Inferior parietal cortex (tissue), 1 donor: ENCODE data around the gene MED7.
"Not testable (repeated sequence)": the region's sequence is repeated elsewhere in the genome, so short reads cannot be mapped to it uniquely, and the experiment has no call there.

Experiments used
- DNase-seq: peaks from one replicate; pipeline ENCODE4 v3.0.0-alpha.2; 2016; ENCODE audit errors: extremely low spot score

MED7 gene

DNA sequence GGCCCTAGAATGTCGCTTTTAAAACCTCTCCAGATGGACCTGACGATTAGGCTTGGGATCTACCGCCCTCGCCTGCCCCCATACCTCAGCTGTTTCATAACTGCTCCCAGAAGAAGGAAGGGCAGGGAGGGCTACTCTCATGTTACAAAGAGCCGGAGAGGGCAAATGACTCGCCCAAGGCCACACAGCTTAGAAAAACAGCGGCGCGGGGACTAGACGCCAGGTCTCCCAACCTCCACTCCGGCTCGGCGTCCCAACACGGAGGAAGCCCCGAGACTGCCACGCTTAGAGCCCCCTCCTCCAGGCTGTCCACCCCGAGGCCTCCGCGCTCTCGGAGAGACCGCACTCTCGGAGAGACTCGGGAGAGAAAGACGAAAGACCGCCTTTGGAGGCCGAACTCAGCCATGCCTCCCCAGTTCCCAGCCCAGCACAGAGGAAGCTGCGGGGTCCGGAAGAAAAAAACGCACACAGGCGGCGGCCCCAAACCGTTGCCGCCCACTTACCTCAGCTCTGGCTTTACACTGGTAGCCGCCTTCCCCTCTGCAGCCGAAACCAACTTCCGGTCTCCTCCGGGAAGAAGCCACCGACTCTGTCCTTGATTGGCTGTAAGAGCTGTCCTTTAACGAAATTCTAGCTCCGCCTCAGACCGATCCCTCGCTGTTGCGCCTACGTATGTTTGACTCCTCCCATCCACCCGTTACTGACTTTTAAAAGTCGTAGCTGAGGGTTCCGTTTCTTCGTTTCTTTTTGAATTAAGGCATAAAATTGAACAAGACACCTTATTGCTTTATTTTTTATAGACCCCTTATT is at the start of gene MED7:
Gene MED7, minus strand, starts transcription at position 549 of the 810 bp plus-strand sequence. CDS start 3,434 bp downstream, outside the sequence.
- peak; percentile 100 for DNase-seq

GRCh38 chr5:157189223-157189622 is 46.6 kb upstream of the MED7 start:
- no peak for DNase-seq

DNA sequence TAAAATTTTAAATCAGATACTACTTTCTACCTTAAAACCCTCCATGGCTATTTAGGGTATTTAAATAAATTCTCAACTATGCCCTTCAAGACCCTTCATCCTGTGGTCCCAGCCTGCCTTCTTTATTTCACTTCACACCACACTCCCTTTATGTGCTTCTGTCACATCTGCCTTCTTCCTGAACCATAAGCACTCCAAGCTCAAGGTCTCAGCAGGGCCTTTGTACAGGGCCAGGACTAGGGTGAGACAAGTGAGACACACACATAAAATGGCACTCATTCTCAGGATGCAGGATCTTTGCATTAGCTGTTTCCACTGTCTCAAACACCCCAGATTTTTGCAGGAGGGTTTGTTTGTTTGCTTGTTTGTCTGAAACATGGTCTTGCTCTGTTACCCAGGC is 45.6 kb upstream of the MED7 start:
- DNase-seq, result no peak

DNA sequence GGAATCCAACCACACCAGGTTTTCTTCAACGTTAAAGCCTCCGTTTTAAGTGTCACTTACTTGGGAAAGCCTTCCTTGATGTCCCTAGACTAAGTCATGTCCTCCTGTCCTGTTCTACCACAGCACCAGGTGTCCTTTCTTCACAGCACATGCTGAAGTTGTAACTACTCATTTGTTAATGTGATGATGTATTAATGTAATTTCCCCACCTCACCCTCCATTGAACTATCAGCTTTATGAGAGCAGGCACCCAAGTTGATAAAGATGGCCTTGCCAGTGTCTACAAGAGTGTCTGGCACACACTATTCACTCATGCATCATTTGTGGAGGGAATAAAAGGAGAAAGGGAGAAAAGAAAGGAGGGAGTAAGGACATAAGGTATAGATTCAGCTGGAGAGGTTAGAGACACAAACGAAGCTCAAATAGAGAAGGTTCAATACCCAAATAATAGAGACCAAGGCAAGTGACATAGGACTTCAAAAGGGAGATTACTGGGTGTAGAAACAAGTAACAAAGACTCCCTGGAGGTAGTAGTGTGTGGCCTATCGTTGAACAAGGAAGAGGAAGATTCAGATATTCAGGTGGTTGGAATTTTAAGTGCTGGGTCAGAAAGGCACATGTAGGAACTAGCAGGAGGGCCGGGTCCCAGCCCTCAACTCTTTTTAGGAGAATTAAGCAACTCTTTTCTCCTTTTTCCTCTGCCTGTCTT is 44.5 kb upstream of the MED7 start:
- DNase-seq, result no peak

DNA sequence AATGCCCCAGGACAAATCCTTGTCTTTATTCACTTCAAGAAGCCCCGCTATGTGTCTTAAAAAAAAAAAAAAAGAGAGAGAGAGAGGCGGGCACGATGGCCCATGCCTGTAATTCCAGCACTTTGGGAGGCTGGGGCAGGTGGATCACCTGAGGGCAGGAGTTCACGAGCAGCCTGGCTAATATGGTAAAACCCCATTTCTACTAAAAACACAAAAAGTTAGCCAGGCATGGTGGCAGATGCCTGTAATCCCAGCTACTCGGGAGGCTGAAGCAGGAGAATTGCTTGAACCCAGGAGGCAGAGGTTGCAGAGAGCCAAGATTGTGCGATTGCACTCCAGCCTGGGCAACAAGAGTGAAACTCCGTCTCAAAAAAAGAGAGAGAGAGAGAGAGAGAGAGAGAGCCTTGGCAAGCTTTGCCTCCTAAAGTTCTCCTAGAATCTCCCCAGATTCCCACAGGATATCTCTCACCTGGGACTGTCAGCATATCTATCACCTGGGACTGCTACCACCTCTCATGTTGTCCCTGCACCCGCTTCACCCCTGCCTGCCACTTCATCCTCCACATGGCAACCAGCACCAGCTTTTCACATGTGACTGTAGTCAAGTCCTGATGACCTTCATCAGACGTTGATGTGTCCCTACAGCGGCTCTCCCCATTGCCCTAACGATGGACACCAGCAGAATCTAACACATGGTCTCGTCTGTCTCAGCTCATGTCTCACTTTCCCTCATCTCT is 43.8 kb upstream of the MED7 start:
- DNase-seq, result no peak

DNA sequence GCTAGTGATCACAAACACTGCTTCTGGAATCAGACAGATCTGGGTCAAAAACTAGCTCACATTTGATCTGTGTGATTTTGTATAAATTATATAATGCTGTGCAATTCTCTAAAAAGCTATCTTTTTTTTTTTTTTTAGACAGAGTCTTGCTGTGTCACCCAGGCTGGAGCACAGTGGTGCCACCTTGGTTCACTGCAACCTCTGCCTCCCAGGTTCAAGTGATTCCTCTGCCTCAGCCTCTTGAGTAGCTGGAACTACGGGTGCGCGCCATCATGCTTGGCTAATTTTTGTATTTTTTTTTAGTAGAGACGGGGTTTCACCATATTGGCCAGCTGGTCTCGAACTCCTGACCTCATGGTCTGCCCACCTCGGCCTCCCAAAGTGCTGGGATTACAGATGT is 42.5 kb upstream of the MED7 start:
- not testable (repeated sequence) for DNase-seq

DNA sequence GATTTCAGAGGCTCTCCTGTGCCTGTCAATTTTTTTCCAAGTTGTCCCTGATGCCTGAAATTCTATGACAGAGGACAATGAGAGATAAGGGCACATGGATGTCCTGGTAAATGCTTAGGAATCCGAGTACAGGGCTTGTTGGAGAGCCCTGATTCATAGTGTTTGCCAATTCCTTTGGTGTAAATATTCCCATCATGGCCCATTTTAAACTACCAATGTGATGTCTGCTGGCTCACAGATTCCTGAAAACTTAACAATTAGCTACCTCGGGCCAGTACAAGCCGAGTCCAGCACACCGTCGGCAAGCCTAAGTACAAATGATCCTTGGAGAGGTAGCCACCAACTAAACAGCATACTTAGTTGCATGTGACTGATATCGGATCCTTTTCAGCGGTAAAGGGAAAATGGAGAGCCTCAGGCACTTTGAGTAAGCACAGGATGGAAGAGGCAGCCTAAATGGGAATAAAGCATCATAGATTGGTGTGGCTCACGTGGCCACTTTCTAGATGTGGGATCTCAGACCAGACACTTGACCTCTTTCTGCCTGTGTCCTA is 41.5 kb upstream of the MED7 start:
- DNase-seq, result no peak

- no peak for DNase-seq
Observed at GRCh38 chr5:157182143-157182757, 39.6 kb upstream of the MED7 start.

DNA sequence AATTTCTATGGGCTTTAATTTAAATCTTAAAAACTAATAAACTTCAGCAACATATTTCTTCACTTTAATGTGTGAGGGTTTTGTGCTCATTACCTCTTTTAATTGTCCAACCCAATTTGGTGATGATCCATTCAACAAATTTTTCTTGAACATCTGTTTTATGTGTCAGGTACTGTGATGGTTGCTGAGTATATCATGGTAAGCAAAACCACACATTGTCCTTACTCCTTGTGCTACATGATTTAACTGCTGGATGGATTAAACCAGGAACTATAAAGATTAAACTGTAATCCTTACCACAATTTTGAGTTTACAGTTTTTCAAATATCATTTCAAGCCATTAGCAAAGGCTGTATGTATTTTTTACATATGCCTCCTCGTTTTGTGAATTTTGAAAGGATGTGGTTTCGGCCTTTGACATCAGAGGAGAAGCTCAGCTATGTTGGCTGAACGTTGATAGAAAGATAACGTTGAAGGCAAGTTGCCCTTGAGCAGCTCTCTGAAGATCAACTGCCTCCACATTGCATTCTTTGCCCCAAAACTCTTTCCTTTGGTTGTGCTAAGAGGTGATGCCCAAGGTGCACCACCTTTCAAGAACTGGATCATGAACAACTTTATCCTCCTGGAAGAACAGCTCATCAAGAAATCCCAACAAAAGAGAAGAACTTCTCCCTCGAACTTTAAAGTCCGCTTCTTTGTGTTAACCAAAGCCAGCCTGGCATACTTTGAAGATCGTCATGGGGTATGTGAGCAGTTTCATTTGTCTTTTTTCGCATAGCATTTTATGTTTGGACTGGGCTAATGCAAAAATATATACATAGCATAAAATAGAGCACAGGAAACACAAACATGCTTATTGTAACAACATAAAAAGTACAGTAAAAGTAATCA is 38.0 kb upstream of the MED7 start, which contains the start of gene ITK:
Gene ITK, plus strand, starts transcription at position 467 of the 891 bp plus-strand sequence. Its CDS starts 138 bp downstream, at position 605.
- DNase-seq, result no peak

- no peak for DNase-seq
Observed at GRCh38 chr5:157178966-157179365, 36.3 kb upstream of the MED7 start.

DNA sequence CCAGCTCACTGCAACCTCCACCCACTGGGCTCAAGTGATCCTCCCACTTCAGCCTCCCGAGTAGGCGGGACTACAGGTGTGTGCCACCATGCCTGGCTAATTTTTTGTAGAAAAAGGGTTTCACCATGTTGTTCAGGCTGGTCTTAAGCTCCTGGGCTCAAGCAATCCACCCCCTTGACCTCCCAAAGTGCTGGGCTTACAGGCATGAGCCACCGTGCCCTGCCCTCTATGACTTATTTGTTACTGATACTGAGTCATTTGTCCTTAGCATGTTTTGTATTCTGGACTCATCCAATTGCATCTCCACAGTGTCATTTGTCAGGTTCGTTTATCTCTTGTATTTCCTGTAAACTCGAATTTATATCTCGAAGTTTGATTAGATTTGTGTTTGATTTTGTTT is 35.3 kb upstream of the MED7 start:
- DNase-seq, result no peak

DNA sequence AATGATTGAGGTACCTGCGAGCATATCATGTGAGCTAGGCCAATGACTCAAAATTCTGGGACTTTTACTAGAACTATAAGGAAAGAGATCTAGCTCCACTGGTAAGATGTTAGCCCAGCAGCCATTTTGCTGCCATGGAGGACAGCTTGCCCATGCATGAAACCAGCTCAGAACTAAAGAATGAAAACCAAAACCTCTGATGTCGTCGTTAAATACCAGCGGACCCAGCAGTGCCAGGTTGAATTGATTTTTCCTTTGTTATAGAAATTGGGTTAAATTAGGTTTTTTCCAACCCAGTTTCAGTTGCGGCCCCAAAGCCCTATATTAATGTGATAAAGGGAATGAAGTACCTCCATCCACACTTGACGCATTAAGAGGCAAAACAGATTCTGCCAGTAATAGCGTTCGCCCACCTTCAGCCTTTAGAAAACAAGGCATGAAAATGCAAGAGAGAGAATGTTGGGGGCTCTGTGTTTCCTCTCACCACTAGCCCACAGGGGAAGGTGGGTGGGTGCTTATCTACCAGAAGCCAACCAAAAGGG is 32.5 kb upstream of the MED7 start:
- no peak for DNase-seq

DNA sequence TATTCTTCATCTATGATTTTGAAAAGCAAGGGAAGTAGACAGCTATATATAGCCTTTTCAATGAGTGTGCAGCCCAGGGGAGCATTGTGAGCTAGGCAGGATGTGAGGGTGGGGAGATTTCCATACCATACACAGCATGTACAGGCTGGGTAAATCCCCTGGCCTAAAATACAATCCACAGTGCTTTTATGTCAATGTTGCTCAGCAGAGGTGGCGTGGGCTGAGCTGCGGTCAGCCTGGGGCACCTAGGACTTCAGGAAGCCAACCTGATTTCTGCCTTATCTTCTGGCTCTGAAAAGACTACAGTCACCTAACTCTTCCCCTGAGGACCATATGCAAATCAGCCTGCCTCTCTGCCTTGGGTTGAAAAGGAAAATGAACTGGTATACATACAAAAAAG is 29.7 kb upstream of the MED7 start:
- no peak for DNase-seq

DNA sequence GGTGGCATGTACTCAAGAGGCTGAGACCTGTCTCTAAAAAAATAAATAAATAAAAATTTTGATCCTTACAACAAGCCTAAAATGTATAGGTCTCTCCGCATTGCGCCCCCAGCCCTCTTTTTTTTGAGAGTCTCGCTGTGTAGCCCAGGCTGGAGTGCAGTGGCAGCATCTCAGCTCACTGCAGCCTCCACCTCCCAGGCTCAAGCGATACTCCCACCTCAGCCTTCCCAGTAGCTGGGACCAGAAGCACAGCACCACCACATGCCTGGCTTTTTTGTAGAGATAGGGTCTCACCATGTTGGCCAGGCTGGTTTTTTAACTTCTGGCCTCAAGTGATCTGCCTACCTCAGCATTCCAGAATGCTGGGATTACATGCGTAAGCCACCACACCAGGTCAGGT is 25.6 kb upstream of the MED7 start:
- no peak for DNase-seq

GRCh38 chr5:157167214-157167621 is 24.6 kb upstream of the MED7 start:
- no peak for DNase-seq

DNA sequence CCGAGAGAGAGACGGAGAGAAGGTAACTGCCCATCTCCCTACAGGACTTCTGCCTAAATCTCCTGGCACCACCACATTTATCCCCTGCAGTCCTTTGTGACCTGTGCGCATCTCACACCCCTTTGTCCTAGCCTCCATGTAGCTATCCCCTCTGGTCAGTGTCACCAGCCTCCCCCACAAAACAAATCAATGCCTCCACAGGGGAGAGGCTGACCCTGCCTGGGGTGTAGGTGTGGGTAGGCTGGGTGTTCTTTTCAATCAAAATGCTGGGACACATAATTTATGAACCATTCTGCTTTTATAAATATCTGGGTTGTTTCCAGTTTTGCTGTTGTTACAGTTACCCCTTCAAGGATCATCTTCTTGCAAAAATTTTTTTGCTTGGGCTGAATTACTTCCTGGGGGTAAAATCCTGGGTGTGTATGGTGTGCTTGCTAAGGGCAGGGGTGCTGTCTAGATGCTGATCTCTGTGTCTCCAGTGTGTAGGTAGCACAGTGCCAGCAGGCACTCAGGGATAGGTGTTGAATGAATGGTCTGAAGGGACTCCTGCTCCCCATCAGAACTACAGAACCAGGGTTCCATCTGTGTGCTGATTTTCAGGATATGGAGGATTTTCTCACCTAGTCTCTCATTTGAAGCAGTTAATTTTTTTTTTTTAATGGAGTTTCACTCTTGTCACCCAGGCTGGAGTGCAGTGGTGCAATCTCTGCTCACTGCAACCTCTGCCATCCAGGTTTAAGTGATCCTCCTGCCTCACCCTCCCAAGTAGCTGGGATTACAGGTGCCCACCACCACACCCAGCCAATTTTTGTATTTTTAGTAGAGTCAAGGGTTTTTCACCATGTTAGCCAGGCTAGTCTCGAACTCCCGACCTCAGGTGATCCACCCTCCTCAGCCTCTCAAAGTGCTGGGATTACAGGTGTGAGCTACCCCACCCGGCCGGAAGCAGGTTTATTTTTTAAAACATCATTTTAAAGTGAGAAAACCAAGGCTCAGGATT is 23.8 kb upstream of the MED7 start, which contains the start of gene GARIN3:
Gene GARIN3, minus strand, starts transcription at position 51 of the 1,000 bp plus-strand sequence. CDS start 96 bp downstream, outside the sequence.
- no peak for DNase-seq

DNA sequence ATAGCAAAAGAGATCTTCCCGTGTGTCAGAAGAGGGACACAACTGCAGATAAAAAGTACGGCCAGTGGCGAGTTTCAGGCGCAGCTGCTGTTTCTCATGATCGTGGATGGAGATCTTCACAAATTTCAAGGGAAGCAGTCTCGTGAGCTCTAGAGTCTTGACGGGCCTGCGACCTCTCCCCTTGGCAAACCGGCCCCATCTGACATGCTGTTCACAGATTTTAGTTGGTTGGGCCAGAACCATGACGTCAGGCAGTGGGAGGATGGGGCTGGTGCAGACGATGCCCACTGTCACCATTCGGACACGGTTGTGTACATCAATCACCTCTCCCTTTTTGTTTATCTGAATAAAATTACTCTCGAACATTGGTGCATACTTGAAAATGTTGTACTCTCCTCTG is 23.0 kb upstream of the MED7 start:
- DNase-seq, result no peak

DNA sequence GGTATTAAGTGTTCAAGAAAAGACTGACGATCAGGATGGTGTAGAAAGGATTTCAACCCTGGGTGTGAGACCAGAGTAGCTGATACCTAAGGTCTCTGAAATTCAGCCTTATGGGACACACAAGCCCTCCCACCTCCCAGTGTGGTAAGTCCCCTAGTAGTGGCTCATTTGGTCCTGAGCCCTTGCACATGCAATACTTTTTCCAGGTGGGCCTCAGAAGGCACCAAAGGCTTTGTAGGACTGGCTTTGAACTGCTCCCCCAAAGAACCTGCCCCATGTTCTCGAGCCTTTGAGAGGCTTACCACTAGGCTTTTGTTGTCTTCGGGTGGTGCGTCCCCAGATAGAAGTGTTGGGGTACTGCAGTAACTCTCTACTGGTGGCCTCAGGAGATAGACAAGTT is 22.6 kb upstream of the MED7 start:
- DNase-seq, result no peak

DNA sequence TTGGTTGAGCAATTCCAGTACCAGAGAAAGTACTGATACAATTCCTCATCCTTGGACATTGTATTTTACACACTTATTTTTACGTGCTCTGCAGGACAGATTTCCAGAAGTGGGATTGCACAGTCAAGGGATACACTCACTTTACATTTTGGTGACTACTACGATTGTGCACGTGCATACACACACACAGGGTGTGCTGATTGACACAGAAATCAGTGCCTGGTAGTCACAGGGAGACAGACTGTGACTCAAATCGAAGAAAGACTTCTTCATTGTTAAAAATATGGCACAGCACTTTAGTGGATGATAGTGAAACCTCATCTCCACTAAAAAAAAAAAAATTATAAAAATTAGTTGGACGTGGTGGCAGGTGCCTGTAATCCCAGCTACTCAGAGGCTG is 21.9 kb upstream of the MED7 start:
- DNase-seq, result no peak
